ENCODE data around the gene MED7.

- TF ChIP-seq POLR2AphosphoS5 (IDR thresholded peaks at IDR 0.05; ENCODE audit: low read depth, low read length), result no peak
- TF ChIP-seq TAF1 (IDR thresholded peaks at IDR 0.05; ENCODE audit: borderline replicate concordance, insufficient read depth, low read length), result no peak
- TF ChIP-seq REST (IDR thresholded peaks at IDR 0.05; ENCODE audit: insufficient read depth in 1 of 2, low read depth in 2 of 2, low read length in 2 of 2), result no peak
These were observed 23.0 kb upstream of the MED7 start for GRCh38 chr5:157165668-157166067.
